Transverse colon (tissue), 4 donors: ENCODE results near the gene SNX32. TPM values are rescaled to one million over a fixed set of nuclear protein-coding genes. Genes with fewer than 3 reads are reported as not detected.

Source experiments
- DNase-seq: peaks from one replicate; pipeline ENCODE4 v3.0.0-alpha.2; 2019
- H3K27ac ChIP-seq, 4 donors: fragments of 200-600 bp; sonication (generic); 2 replicates each; pipeline ENCODE4 v1.5.1; 2016 to 2018; ENCODE audit warnings: inconsistent platforms in 4 of 4
- H3K27me3 ChIP-seq: fragments of 200-600 bp; sonication (generic); 2 replicates; pipeline ENCODE4 v1.5.1; 2017; ENCODE audit warnings: inconsistent platforms
- H3K36me3 ChIP-seq, 4 donors: fragments of 200-600 bp; sonication (generic); 2 replicates each; pipeline ENCODE4 v1.5.1; 2017 to 2019; ENCODE audit warnings: inconsistent platforms in 4 of 4
- H3K4me1 ChIP-seq, 4 donors: fragments of 200-600 bp; sonication (generic); 2 replicates each; pipeline ENCODE4 v1.5.1; 2017 to 2020; ENCODE audit warnings: inconsistent platforms in 4 of 4
- H3K4me3 ChIP-seq, 4 donors: fragments of 200-600 bp; sonication (generic); 1 replicate in 1 of 4; 2 replicates in 3 of 4; pipeline versions ENCODE4 v1.5.1 to v1.6.1; 2017 to 2019; ENCODE audit warnings: inconsistent platforms in 4 of 4
- H3K9me3 ChIP-seq, 2 donors: fragments of 200-600 bp; sonication (generic); 2 replicates each; pipeline ENCODE4 v1.5.1; 2017 to 2019; ENCODE audit warnings: inconsistent platforms in 2 of 2
- EP300 ChIP-seq: sonication (generic); formaldehyde crosslinking; IDR thresholded peaks from one replicate; pipeline ENCODE4 v1.6.1; 2017; ENCODE audit warnings: antibody characterized with exemption, low read depth
- POLR2A ChIP-seq: fragments of 450-650 bp; IDR thresholded peaks from one replicate; pipeline ENCODE4 v1.6.1; 2016; ENCODE audit warnings: antibody characterized with exemption, mild to moderate bottlenecking, moderate library complexity
- POLR2AphosphoS5 ChIP-seq, 3 donors: sonication (generic); formaldehyde crosslinking; IDR thresholded peaks; one replicate each; pipeline ENCODE4 v1.6.1; 2016; ENCODE audit warnings: antibody characterized with exemption in 3 of 3
- WGBS, 2 donors: methylation state at CpG; one replicate each; pipeline ENCODE4 v1.1.5; 2018; ENCODE audit warnings: low coverage in 1 of 2; 5-methylcytosine and 5-hydroxymethylcytosine counted together
- in situ Hi-C, 4 donors: fragments of 200-750 bp; cut with MboI; loops; one replicate each; pipeline versions ENCODE4 v1.15.0 to v1.15.1; 2017; ENCODE audit warnings: low sequenced_read_pairs in 3 of 4, low pct_ligation_motif_present in 1 of 4, low pct_unique_long_range_greater_than_20kb in 1 of 4
- intact Hi-C: fragments of 100-400 bp; cut with DNase I; formaldehyde crosslinking; loops from one replicate; pipeline ENCODE4 v1.15.1; 2023; ENCODE audit warnings: low total_unique reads
- total RNA-seq, 4 donors: library from RNA; depleted of rRNA; stranded (reverse); fragments of >200 nt; gene quantifications; one replicate each; pipeline ENCODE4 v1.1.0, GENCODE V29; 2016
- TF ChIP-seq, protein P1 (sequence below), 5 experiments: fragments of 200-600 bp in 3 of 5; fragments of 450-650 bp in 2 of 5; sonication (generic) in 3 of 5; IDR thresholded peaks; 1 replicate in 2 of 5; 2 replicates in 3 of 5; pipeline ENCODE4 v1.5.1; 2016 to 2017; ENCODE audit warnings: antibody characterized with exemption in 5 of 5, inconsistent platforms in 3 of 5, mild to moderate bottlenecking in 2 of 5, moderate library complexity in 1 of 5

Gene SNX32
- total RNA-seq, 4 donors from 2014 or later = 0.60 to 10.0 (median 1.6) TPM; not detected in 1

DNA sequence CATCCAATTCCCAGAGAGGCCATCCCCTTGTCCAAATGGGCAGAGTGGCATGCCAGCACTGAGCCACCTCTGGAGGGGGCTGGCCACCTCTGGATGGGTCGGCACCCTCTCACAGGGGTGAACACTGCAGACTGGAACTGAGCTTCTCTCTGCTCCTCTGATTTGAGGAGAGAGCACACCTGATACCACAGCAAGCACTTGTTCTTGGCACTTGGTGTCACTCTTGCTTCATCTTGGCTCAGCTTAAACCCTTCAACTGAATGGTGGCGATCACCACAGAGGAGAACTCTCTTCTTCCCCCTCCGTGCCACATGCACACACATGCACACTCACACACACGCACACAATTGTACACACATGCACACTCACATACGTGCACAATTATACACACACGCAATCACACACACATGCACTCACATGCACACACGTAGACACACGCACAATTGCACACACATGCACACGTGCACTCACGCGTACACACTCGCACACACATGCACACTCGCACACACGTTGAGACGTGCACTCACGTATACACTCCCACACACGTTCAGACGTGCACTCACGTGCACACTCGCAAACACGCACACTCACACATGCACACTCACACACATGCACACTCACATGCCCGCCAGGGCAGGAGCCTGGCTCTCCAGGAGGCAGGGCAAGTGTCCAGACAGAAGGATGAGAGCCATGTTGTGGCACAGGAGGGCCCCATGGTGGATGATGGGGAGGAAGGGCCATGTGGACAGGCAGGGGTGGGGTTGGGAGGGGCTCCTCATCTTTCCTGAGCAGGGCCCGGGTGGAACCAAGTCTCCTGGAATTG lies 23.5 kb upstream of the SNX32 start:
- Histone ChIP-seq H3K4me1 (no peaks in the 10 kb centered on the region), H3K36me3 (no peaks in the 10 kb centered on the region), H3K27me3 (peaks cover 35% of the 10 kb centered on the region), H3K9me3 (no peaks in the 10 kb centered on the region), H3K4me3 (no peak overlapping the region), H3K27ac (no peak overlapping the region)
- in situ Hi-C loops (loop anchor here in 3 of 4 donors (25.0 kb wide), 1 partner anchor 98 kb away; the partner anchor contains the start of genes KAT5 (in 3 of the 3) and RNASEH2C (in 3 of the 3)), intact Hi-C loops (no loop called here)
- DNase-seq = no peak
- TF ChIP-seq, protein P1, sequence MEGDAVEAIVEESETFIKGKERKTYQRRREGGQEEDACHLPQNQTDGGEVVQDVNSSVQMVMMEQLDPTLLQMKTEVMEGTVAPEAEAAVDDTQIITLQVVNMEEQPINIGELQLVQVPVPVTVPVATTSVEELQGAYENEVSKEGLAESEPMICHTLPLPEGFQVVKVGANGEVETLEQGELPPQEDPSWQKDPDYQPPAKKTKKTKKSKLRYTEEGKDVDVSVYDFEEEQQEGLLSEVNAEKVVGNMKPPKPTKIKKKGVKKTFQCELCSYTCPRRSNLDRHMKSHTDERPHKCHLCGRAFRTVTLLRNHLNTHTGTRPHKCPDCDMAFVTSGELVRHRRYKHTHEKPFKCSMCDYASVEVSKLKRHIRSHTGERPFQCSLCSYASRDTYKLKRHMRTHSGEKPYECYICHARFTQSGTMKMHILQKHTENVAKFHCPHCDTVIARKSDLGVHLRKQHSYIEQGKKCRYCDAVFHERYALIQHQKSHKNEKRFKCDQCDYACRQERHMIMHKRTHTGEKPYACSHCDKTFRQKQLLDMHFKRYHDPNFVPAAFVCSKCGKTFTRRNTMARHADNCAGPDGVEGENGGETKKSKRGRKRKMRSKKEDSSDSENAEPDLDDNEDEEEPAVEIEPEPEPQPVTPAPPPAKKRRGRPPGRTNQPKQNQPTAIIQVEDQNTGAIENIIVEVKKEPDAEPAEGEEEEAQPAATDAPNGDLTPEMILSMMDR (IDR thresholded peaks at IDR 0.05) = no peak
- no peak for TF ChIP-seq EP300
- TF ChIP-seq POLR2A = no peak
- TF ChIP-seq POLR2AphosphoS5 (IDR thresholded peaks at IDR 0.05) = no peak
- WGBS, 2 donors = 57 to 72% methylated on average over 7 to 23 of the region's 23 CpGs

GRCh38 chr11:65811764-65812475 lies 21.8 kb upstream of the SNX32 start:
- Histone ChIP-seq H3K4me3 (no peak overlapping the region), H3K9me3 (no peaks in the 10 kb centered on the region), H3K27me3 (peaks cover 23% of the 10 kb centered on the region), H3K27ac (no peak overlapping the region), H3K4me1 (peaks cover 0 to 6% (median under 1%) of the 10 kb centered on the region in 4 donors), H3K36me3 (no peaks in the 10 kb centered on the region)
- DNase-seq = no peak
- in situ Hi-C loops (loop anchor here in 3 of 4 donors (25.0 kb wide), 1 partner anchor 100 kb away; the partner anchor contains the start of genes KAT5 (in 3 of the 3) and RNASEH2C (in 3 of the 3)), intact Hi-C loops (no loop called here)
- 67 to 70% methylated on average over 3 to 19 of the region's 19 CpGs for WGBS, 2 donors
- TF ChIP-seq POLR2AphosphoS5 (IDR thresholded peaks at IDR 0.05) = no peak
- TF ChIP-seq EP300 = no peak
- no peak for TF ChIP-seq POLR2A

DNA sequence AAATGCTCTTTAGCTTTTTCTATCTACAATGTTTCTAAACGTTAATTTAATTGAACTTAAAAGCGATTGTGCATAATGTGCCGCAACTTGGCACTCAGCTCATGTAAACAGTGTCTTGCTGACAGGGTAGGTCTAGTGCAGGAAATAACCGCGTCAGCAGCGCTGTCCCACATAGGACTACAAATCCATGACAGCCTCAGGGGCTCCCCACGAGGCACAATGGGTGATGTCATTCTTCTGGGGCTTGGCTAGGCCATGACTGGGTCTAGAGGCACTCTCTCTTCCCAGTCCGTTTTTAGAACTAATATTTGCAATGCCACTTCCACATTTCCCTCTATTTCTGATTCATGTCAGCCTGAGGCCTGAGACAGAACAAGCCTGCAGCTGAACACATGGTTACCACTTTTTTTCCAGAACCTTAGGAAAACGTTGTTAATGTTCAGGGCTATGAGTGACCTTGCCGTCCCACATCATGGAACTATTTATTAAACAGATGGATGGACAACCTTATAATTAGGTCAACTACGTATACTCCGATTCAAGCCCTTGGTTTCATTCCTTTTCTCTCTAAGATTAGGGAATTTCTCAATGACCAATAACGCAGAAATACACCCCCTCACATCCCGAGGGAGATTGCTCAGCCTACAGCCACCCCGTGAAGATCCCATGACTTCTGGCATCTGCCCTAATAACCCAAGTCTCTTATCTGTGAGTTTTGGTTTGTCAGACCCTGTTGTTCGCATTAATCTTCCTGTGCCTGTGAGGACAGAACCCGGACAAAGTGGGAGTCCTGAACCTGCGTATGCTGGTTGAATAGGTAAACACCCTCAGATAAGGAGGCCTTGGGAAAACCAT lies 19.4 kb upstream of the SNX32 start:
- H3K9me3 ChIP-seq = no peaks in the 10 kb centered on the region
- H3K4me3 ChIP-seq = no peak overlapping the region
- H3K27ac ChIP-seq = no peak overlapping the region
- WGBS, 2 donors = 64 to 79% methylated on average over 13 to 18 of the region's 18 CpGs
- H3K27me3 ChIP-seq = peaks cover under 1% of the 10 kb centered on the region
- TF ChIP-seq, protein P1 (IDR thresholded peaks at IDR 0.05) = no peak
- no peak for TF ChIP-seq POLR2A
- no peak for TF ChIP-seq POLR2AphosphoS5 (IDR thresholded peaks at IDR 0.05)
- no peak for TF ChIP-seq EP300
- in situ Hi-C loops = loop anchor here in 3 of 4 donors (25.0 kb wide), 1 partner anchor 102 kb away; the partner anchor contains the start of genes KAT5 (in 3 of the 3) and RNASEH2C (in 3 of the 3)
- intact Hi-C loops = no loop called here
- peaks cover 0 to 17% (median 6%) of the 10 kb centered on the region in 4 donors for H3K4me1 ChIP-seq
- no peak for DNase-seq
- H3K36me3 ChIP-seq = no peaks in the 10 kb centered on the region

DNA sequence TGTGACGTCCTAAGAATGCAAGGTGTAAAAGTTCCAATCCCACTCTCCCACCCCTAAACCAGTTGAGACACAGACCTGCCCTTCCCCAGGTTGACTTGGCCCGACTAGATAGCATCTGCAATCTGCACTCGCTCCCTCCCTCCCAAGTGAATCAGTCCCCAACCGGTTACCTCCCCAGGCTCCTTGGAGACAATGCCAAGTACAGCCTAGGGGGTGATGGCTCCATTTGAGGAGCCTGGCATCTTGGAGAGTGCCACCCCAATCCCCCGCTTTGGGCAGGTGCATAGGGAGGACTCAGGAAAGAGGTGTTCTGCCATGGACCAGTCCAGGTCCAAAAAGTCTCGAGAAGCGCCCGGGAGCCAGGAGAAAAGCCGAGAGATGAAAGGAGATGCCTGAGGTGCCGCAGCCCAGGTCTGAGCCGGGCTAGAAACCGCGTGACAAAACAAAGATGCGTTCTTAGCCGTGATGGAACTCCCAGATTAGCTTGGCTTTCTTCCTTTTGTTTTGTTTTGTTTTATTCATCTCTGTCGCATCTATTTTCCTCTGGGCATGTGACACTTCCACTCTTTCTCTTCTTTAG lies 18.7 kb upstream of the SNX32 start:
- peaks cover 0 to 22% (median 6%) of the 10 kb centered on the region in 4 donors for H3K4me1 ChIP-seq
- no peaks in the 10 kb centered on the region for H3K9me3 ChIP-seq
- no peak overlapping the region for H3K27ac ChIP-seq
- no peaks in the 10 kb centered on the region for H3K27me3 ChIP-seq
- no peaks in the 10 kb centered on the region for H3K36me3 ChIP-seq
- no peak for TF ChIP-seq POLR2AphosphoS5 (IDR thresholded peaks at IDR 0.05)
- no peak for TF ChIP-seq EP300
- TF ChIP-seq POLR2A = no peak
- TF ChIP-seq, protein P1 (IDR thresholded peaks at IDR 0.05) = no peak
- H3K4me3 ChIP-seq = no peak overlapping the region
- no peak for DNase-seq
- in situ Hi-C loops (loop anchor here in 3 of 4 donors (25.0 kb wide), 1 partner anchor 103 kb away; the partner anchor contains the start of genes KAT5 (in 3 of the 3) and RNASEH2C (in 3 of the 3)), intact Hi-C loops (loop anchor here (5.0 kb wide), 2 partner anchors 33 to 103 kb away; partner anchors contain the start of genes AP5B1 and KAT5)
- WGBS, 2 donors = 90 to 96% methylated on average over 12 to 16 of the region's 16 CpGs
